Sigmoid colon (tissue), 3 donors: ENCODE results near the gene POLD2.

Source experiments
- CTCF ChIP-seq, 4 experiments: fragments of 450-650 bp in 3 of 4; fragments of 200-600 bp in 1 of 4; IDR thresholded peaks; one replicate each; pipeline ENCODE4 v1.5.1; 2016 to 2019; ENCODE audit warnings: antibody characterized with exemption in 4 of 4, mild to moderate bottlenecking in 3 of 4, moderate library complexity in 2 of 4
- POLR2A ChIP-seq, 2 donors: fragments of 450-650 bp; IDR thresholded peaks; one replicate each; pipeline ENCODE4 v1.6.1; 2016; ENCODE audit warnings: antibody characterized with exemption in 2 of 2, mild to moderate bottlenecking in 2 of 2, moderate library complexity in 2 of 2

- TF ChIP-seq POLR2A (IDR thresholded peaks at IDR 0.05) (no peak), CTCF (IDR thresholded peaks at IDR 0.05) (no peak)
Observed at GRCh38 chr7:44124822-44125202, 1.5 kb upstream of the POLD2 start.
